ENCODE measurements around the gene TMEM179. TPM values are rescaled to one million over a fixed set of nuclear protein-coding genes. Genes with fewer than 3 reads are reported as not detected.

TMEM179 gene
- total and polyA plus RNA-seq, 3 donors from 2014 or later, result 4.9 to 12.1 (median 9.8) TPM

DNA sequence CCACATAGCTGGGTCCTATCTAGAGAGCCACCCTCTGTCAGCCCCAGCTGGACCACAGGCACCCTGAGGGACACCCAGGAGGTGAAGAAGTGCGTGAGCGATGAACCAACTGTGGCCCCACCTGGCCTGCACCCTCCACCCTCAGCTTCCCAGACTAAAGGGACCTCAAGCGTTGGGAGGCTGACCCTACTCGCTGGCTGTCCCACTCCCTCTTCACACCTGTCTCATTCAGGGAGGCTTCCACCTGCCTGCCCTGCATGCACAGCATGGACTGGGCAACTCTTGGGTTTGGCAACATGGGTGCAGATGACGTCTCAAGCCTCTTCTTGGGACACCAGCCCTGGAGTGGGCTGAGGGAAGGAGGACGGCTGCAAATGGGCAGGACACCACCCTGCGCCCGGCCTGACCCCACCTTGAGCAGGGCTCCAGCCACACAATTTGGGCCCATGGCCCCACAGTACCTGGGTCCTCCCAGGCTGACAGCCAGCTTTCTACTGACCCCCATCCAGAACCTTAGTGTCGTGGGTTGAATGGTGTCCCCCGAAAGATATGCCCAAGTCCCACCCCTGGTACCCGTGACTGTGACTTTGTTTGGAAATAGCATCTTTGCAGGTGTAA lies 2.1 kb downstream of the TMEM179 start:
- intact Hi-C loops (cut with DNase I; ENCODE audit: low total_unique reads), result no loop called here
- no peaks in the 10 kb centered on the region for H3K4me1 ChIP-seq

DNA sequence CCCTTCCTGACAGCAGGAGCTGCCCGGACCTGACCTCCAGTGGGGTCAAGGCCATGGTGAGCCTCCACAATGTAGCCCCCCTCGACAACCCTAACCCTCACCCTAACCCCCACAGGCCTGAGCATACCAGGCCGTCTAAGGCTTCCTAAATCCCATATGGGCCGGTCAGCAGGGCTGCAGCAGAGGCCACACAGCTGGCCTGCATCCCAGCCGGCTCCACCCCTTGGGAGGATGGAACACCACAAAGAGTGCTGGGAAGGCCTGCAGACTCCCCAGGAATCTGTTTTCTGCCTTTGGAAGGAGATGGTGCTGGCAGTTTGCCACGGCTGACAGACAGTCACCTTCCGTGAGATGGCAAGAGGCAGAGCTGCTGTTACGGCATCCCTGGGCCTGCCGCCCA lies 2.8 kb downstream of the TMEM179 start:
- intact Hi-C loops (cut with DNase I; ENCODE audit: low total_unique reads), result no loop called here
- H3K4me3 ChIP-seq, result no peak overlapping the region
- no peaks in the 10 kb centered on the region for H3K36me3 ChIP-seq (ENCODE audit: low read depth, missing control alignments)
- H3K9me3 ChIP-seq, result no peaks in the 10 kb centered on the region
- no peak for DNase-seq
- no peaks in the 10 kb centered on the region for H3K4me1 ChIP-seq
- H3K27me3 ChIP-seq, result no peaks in the 10 kb centered on the region
- TF ChIP-seq POLR2A (IDR thresholded peaks at IDR 0.05), result no peak
- TF ChIP-seq, protein P1, sequence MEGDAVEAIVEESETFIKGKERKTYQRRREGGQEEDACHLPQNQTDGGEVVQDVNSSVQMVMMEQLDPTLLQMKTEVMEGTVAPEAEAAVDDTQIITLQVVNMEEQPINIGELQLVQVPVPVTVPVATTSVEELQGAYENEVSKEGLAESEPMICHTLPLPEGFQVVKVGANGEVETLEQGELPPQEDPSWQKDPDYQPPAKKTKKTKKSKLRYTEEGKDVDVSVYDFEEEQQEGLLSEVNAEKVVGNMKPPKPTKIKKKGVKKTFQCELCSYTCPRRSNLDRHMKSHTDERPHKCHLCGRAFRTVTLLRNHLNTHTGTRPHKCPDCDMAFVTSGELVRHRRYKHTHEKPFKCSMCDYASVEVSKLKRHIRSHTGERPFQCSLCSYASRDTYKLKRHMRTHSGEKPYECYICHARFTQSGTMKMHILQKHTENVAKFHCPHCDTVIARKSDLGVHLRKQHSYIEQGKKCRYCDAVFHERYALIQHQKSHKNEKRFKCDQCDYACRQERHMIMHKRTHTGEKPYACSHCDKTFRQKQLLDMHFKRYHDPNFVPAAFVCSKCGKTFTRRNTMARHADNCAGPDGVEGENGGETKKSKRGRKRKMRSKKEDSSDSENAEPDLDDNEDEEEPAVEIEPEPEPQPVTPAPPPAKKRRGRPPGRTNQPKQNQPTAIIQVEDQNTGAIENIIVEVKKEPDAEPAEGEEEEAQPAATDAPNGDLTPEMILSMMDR (IDR thresholded peaks at IDR 0.05), result no peak
- H3K27ac ChIP-seq, result no peak overlapping the region
- 37% methylated on average over 9 of the region's 9 CpGs; no CpG with 5 or more reads in 1 of the 2 donors for WGBS, 2 donors

More for the DNA sequence above, 2.1 kb downstream of the TMEM179 start:
- Histone ChIP-seq H3K9me3 (no peaks in the 10 kb centered on the region), H3K36me3 (ENCODE audit: low read depth, missing control alignments) (no peaks in the 10 kb centered on the region), H3K4me3 (no peak overlapping the region), H3K27ac (no peak overlapping the region), H3K27me3 (no peaks in the 10 kb centered on the region)
- no peak for DNase-seq
- 88 to 92% methylated on average over 11 of the region's 11 CpGs for WGBS, 2 donors
- no peak for TF ChIP-seq POLR2A (IDR thresholded peaks at IDR 0.05)
- TF ChIP-seq, protein P1 (IDR thresholded peaks at IDR 0.05), result no peak

DNA sequence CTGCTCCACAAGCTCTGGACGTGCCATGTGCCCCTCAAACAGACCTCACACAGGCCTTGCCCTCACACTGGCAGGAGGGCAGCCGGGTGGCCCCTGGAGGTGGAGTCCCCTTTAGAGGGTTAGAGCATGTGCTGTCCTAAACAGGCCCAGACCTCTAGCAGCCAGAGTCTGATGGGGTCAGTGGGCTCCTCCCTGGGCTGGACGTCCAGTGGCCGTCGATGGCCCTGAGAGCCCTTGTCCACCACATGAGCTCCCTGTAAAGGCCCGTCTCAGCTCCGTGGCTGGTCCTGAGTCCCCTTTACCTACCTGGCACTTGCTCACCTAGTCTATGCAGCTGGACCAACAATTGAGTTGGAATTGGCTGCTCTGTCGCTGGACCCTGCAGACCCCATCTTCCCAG lies 3.8 kb downstream of the TMEM179 start:
- intact Hi-C loops (cut with DNase I; ENCODE audit: low total_unique reads), result no loop called here
- DNase-seq, result no peak
- 89 to 92% methylated on average over 6 to 8 of the region's 8 CpGs for WGBS, 2 donors
- Histone ChIP-seq H3K27ac (no peak overlapping the region), H3K4me3 (no peak overlapping the region), H3K9me3 (no peaks in the 10 kb centered on the region), H3K4me1 (no peaks in the 10 kb centered on the region), H3K36me3 (ENCODE audit: low read depth, missing control alignments) (no peaks in the 10 kb centered on the region), H3K27me3 (no peaks in the 10 kb centered on the region)
- TF ChIP-seq, protein P1 (IDR thresholded peaks at IDR 0.05), result no peak
- no peak for TF ChIP-seq POLR2A (IDR thresholded peaks at IDR 0.05)

DNA sequence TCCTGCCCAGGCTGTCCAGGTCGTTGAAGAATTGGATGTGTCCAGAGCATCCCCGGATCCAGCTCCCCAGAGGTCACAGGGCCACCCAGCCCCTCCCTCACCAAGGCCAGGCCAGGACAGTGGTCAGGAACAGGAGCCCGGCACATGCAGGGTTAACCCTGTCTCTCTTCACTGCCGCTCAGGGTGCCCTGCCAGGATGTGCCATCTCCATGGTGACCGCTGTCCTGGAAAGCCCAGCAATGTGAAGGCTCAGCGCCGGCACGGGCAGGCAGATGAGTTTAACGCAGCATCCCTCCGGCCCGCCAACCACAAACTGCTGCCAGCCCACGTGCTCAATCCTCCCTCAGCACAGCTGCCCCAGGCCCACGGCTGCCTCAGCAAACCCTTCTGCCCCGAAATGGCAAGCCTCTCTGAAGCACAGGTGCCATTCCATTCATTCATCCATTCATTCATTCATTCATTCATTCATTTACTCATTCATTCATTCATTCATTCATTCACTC lies 4.4 kb downstream of the TMEM179 start:
- no peak for TF ChIP-seq POLR2A (IDR thresholded peaks at IDR 0.05)
- TF ChIP-seq, protein P1 (IDR thresholded peaks at IDR 0.05), result no peak
- no peak overlapping the region for H3K27ac ChIP-seq
- DNase-seq, result no peak
- WGBS, 2 donors, result 39 to 43% methylated on average over 6 to 14 of the region's 14 CpGs
- intact Hi-C loops (cut with DNase I; ENCODE audit: low total_unique reads), result no loop called here
- no peak overlapping the region for H3K4me3 ChIP-seq
- no peaks in the 10 kb centered on the region for H3K4me1 ChIP-seq
- no peaks in the 10 kb centered on the region for H3K36me3 ChIP-seq (ENCODE audit: low read depth, missing control alignments)
- H3K9me3 ChIP-seq, result no peaks in the 10 kb centered on the region
- H3K27me3 ChIP-seq, result no peaks in the 10 kb centered on the region

DNA sequence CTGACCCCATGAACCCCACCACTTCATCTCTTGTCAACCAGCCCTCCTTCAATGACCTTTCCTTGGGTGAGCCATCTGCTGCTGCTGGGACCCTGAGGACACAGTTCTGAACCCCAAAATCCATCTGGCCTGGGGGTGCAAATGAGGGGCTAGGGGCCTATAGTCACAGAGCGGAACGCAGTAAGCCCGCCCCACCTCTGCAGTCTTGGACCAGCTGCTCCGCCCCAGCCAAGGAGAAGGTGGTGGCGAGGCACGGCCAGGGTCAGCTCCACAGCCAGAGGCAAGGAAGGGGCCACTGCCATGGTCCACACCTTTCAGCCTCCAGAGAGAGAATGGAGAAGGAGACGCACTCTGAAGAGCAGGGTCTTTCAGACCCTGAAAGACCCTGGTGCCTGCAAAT lies 5.1 kb downstream of the TMEM179 start:
- WGBS, 2 donors, result 97 to 100% methylated on average over 5 to 7 of the region's 7 CpGs
- Histone ChIP-seq H3K9me3 (no peaks in the 10 kb centered on the region), H3K4me1 (no peaks in the 10 kb centered on the region), H3K36me3 (ENCODE audit: low read depth, missing control alignments) (no peaks in the 10 kb centered on the region), H3K4me3 (no peak overlapping the region), H3K27me3 (no peaks in the 10 kb centered on the region), H3K27ac (no peak overlapping the region)
- DNase-seq, result no peak
- intact Hi-C loops (cut with DNase I; ENCODE audit: low total_unique reads), result no loop called here
- TF ChIP-seq POLR2A (IDR thresholded peaks at IDR 0.05), result no peak
- TF ChIP-seq, protein P1 (IDR thresholded peaks at IDR 0.05), result no peak
